H9 (cell line): ENCODE data around the gene DPP10. TPM values are rescaled to one million over a fixed set of nuclear protein-coding genes. Genes with fewer than 3 reads are reported as not detected.

Experiments used
- DNase-seq: peaks from one replicate; pipeline ENCODE4 v3.0.0-alpha.2; 2017
- H2AFZ ChIP-seq: one replicate; pipeline ENCODE4 v1.6.1; 2013; ENCODE audit warnings: mild to moderate bottlenecking, low read length, control low read depth, moderate library complexity
- H2AK5ac ChIP-seq: 2 replicates; pipeline ENCODE4 v1.6.1; 2013; ENCODE audit warnings: low read length, control low read depth, mixed read lengths; ENCODE audit not compliant: insufficient read length
- H2BK120ac ChIP-seq: one replicate; pipeline ENCODE4 v1.6.1; 2013; ENCODE audit warnings: low read depth, mild to moderate bottlenecking, low read length, control low read depth, inconsistent platforms; ENCODE audit not compliant: poor library complexity, severe bottlenecking
- H2BK12ac ChIP-seq: 2 replicates; pipeline ENCODE4 v1.6.1; 2013; ENCODE audit warnings: low read length, control low read depth, mixed read lengths, low read depth; ENCODE audit not compliant: insufficient read length
- H2BK15ac ChIP-seq: 2 replicates; pipeline ENCODE4 v1.6.1; 2013; ENCODE audit warnings: low read depth, low read length, control low read depth
- H2BK20ac ChIP-seq: one replicate; pipeline ENCODE4 v1.6.1; 2013; ENCODE audit warnings: low read depth, mild to moderate bottlenecking, low read length, control low read depth, inconsistent platforms; ENCODE audit not compliant: poor library complexity, severe bottlenecking
- H2BK5ac ChIP-seq: 2 replicates; pipeline ENCODE4 v1.6.1; 2013; ENCODE audit warnings: low read length, control low read depth, mixed read lengths; ENCODE audit not compliant: insufficient read length
- H3K14ac ChIP-seq: 2 replicates; pipeline ENCODE4 v1.6.1; 2013; ENCODE audit warnings: low read length, control low read depth; ENCODE audit not compliant: insufficient read depth
- H3K18ac ChIP-seq: 2 replicates; pipeline ENCODE4 v1.6.1; 2013; ENCODE audit warnings: low read depth, mild to moderate bottlenecking, mixed read lengths, low read length, control low read depth; ENCODE audit not compliant: insufficient read length
- H3K23ac ChIP-seq: 2 replicates; pipeline ENCODE4 v1.6.1; 2013; ENCODE audit warnings: low read length, control low read depth, mixed read lengths, low read depth; ENCODE audit not compliant: insufficient read length
- H3K23me2 ChIP-seq: 2 replicates; pipeline ENCODE4 v1.6.1; 2013; ENCODE audit warnings: low read depth, mild to moderate bottlenecking, mixed read lengths, low read length, control low read depth; ENCODE audit not compliant: insufficient read length, poor library complexity, severe bottlenecking
- H3K27ac ChIP-seq: 2 replicates; pipeline ENCODE4 v1.5.1; 2013; ENCODE audit warnings: low read length, control low read depth, mixed read lengths, low read depth; ENCODE audit not compliant: insufficient read length
- H3K27me3 ChIP-seq: 2 replicates; pipeline ENCODE4 v1.6.1; 2013; ENCODE audit warnings: low read length, control low read depth, inconsistent platforms; ENCODE audit not compliant: insufficient read depth
- H3K4ac ChIP-seq: 2 replicates; pipeline ENCODE4 v1.6.1; 2013; ENCODE audit warnings: low read depth, mild to moderate bottlenecking, control low read depth, inconsistent platforms, low read length, moderate library complexity
- H3K4me1 ChIP-seq: 2 replicates; pipeline ENCODE4 v1.6.1; 2013; ENCODE audit warnings: low read length, control low read depth, inconsistent platforms; ENCODE audit not compliant: insufficient read depth
- H3K4me2 ChIP-seq: 2 replicates; pipeline ENCODE4 v1.6.1; 2013; ENCODE audit warnings: low read length, control low read depth, mixed read lengths; ENCODE audit not compliant: insufficient read length, insufficient read depth
- H3K56ac ChIP-seq: 2 replicates; pipeline ENCODE4 v1.6.1; 2013; ENCODE audit warnings: low read depth, mild to moderate bottlenecking, mixed read lengths, low read length, control low read depth; ENCODE audit not compliant: insufficient read length
- H3K79me1 ChIP-seq: 2 replicates; pipeline ENCODE4 v1.6.1; 2013; ENCODE audit warnings: low read depth, mild to moderate bottlenecking, moderate library complexity, low read length, control low read depth, inconsistent platforms; ENCODE audit not compliant: insufficient read depth, poor library complexity, severe bottlenecking
- H3K79me2 ChIP-seq: 2 replicates; pipeline ENCODE4 v1.6.1; 2013; ENCODE audit warnings: low read length, control low read depth, inconsistent platforms; ENCODE audit not compliant: insufficient read depth
- H3K9ac ChIP-seq: 2 replicates; pipeline ENCODE4 v1.6.1; 2013; ENCODE audit warnings: low read length, control low read depth, mixed read lengths; ENCODE audit not compliant: insufficient read length; ENCODE audit errors: extremely low read depth
- H3K9me3 ChIP-seq: one replicate; pipeline ENCODE4 v1.6.1; 2013; ENCODE audit warnings: low read depth, low read length, inconsistent platforms; ENCODE audit not compliant: control insufficient read depth
- H3T11ph ChIP-seq: one replicate; pipeline ENCODE4 v1.6.1; 2013; ENCODE audit warnings: mild to moderate bottlenecking, low read length, control low read depth, inconsistent platforms
- H4K20me1 ChIP-seq: one replicate; pipeline ENCODE4 v1.6.1; 2013; ENCODE audit not compliant: control insufficient read depth, insufficient read length, insufficient read depth
- H4K5ac ChIP-seq: 2 replicates; pipeline ENCODE4 v1.6.1; 2013; ENCODE audit warnings: low read depth, mild to moderate bottlenecking, mixed read lengths, low read length, control low read depth; ENCODE audit not compliant: insufficient read length
- H4K8ac ChIP-seq: replicated peaks from 2 replicates; pipeline ENCODE4 v1.6.1; 2013; ENCODE audit warnings: low read length, control low read depth, mixed read lengths, low read depth; ENCODE audit not compliant: insufficient read length
- H4K91ac ChIP-seq: 2 replicates; pipeline ENCODE4 v1.6.1; 2013; ENCODE audit warnings: low read depth, mild to moderate bottlenecking, moderate library complexity, mixed read lengths, low read length, control low read depth; ENCODE audit not compliant: insufficient read length
- H3K27ac Mint-ChIP-seq, 3 experiments: 2 replicates in 2 of 3; 3 replicates in 1 of 3; pipeline ENCODE4 v1.8.0; 2020 to 2021; ENCODE audit warnings: mixed read lengths in 3 of 3, mild to moderate bottlenecking in 1 of 3, moderate library complexity in 1 of 3
- H3K27me3 Mint-ChIP-seq: 2 replicates; pipeline ENCODE4 v1.8.0; 2021; ENCODE audit warnings: low read depth, mild to moderate bottlenecking, moderate library complexity, mixed read lengths
- H3K36me3 Mint-ChIP-seq, 3 experiments: 2 replicates in 2 of 3; 3 replicates in 1 of 3; pipeline ENCODE4 v1.8.0; 2020 to 2021; ENCODE audit warnings: low read depth in 3 of 3, mixed read lengths in 3 of 3; ENCODE audit not compliant: insufficient read depth in 1 of 3
- H3K4me1 Mint-ChIP-seq, 2 experiments: 2 replicates each; pipeline ENCODE4 v1.8.0; 2020; ENCODE audit warnings: mixed read lengths in 2 of 2
- H3K4me3 Mint-ChIP-seq, 2 experiments: 2 replicates in 1 of 2; 3 replicates in 1 of 2; pipeline ENCODE4 v1.8.0; 2020 to 2021; ENCODE audit warnings: mild to moderate bottlenecking in 2 of 2, mixed read lengths in 2 of 2, moderate library complexity in 1 of 2
- H3K9me3 Mint-ChIP-seq, 2 experiments: 2 replicates in 1 of 2; 3 replicates in 1 of 2; pipeline ENCODE4 v1.8.0; 2020; ENCODE audit warnings: mild to moderate bottlenecking in 2 of 2, mixed read lengths in 2 of 2, moderate library complexity in 1 of 2
- WGBS: extraction: QIAGEN DNeasy Blood & Tissue Kit; methylation state at CpG from one replicate; pipeline ENCODE4 v1.1.7; 2013; ENCODE audit warnings: missing lambda C conversion rate, low lambda C conversion rate, mixed read lengths; ENCODE audit not compliant: insufficient read length; ENCODE audit errors: extremely low coverage; 5-methylcytosine and 5-hydroxymethylcytosine counted together
- total RNA-seq: library from RNA; stranded (reverse); gene quantifications from 2 replicates; pipeline ENCODE4 v1.2.1, GENCODE V29; 2021
- TF ChIP-seq, protein P1 (sequence below): fragments of 200-600 bp; sonication (generic); conservative IDR thresholded peaks from 3 replicates; pipeline ENCODE4 v1.8.0; 2021; ENCODE audit warnings: antibody characterized with exemption, mild to moderate bottlenecking

DPP10 gene
- total RNA-seq, 1 experiment from 2014 or later = 11.3 TPM

DNA sequence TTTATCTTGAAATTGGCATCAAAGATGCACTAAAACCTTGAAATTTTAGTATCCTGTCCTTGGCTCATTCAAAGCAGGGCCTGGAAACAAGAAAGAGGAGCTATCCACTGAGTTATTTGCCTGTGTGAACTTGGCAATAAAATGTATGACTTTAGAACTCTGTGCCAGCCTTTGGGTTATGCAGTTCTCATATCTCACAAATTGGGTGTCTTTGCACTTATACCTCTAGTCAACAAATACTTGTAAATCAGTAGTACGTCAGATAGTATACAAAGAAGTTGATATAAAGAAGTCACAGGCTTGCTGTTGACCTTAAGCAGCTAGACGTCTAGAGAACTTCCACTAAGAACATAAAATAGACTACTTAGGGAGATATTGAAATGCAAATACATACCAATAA lies 1331.9 kb downstream of the DPP10 start:
- WGBS = no CpG with 5 or more reads among the region's 2 CpGs
- no peak overlapping the region for H2BK12ac ChIP-seq

More for the DNA sequence above, 1331.9 kb downstream of the DPP10 start:
- no peak overlapping the region for H3K4me2 ChIP-seq
- TF ChIP-seq, protein P1, sequence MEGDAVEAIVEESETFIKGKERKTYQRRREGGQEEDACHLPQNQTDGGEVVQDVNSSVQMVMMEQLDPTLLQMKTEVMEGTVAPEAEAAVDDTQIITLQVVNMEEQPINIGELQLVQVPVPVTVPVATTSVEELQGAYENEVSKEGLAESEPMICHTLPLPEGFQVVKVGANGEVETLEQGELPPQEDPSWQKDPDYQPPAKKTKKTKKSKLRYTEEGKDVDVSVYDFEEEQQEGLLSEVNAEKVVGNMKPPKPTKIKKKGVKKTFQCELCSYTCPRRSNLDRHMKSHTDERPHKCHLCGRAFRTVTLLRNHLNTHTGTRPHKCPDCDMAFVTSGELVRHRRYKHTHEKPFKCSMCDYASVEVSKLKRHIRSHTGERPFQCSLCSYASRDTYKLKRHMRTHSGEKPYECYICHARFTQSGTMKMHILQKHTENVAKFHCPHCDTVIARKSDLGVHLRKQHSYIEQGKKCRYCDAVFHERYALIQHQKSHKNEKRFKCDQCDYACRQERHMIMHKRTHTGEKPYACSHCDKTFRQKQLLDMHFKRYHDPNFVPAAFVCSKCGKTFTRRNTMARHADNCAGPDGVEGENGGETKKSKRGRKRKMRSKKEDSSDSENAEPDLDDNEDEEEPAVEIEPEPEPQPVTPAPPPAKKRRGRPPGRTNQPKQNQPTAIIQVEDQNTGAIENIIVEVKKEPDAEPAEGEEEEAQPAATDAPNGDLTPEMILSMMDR = no peak
- no peak overlapping the region for H4K91ac ChIP-seq
- no peaks in the 10 kb centered on the region for H4K20me1 ChIP-seq
- no peak overlapping the region for H3T11ph ChIP-seq
- Mint-ChIP-seq H3K27ac (no peak overlapping the region), H3K27me3 (no peaks in the 10 kb centered on the region), H3K36me3 (no peaks in the 10 kb centered on the region), H3K4me3 (no peak overlapping the region), H3K4me1 (peaks cover 0 to 9% of the 10 kb centered on the region in 2 experiments; a peak in 2 of 4 replicates), H3K9me3 (no peaks in the 10 kb centered on the region)
- no peak overlapping the region for H4K5ac ChIP-seq
- H3K79me1 ChIP-seq = no peaks in the 10 kb centered on the region
- DNase-seq = no peak
- H4K8ac ChIP-seq = no peak overlapping the region
- no peak overlapping the region for H3K23ac ChIP-seq
- no peak overlapping the region for H3K4ac ChIP-seq
- no peak overlapping the region for H2BK20ac ChIP-seq
- no peak overlapping the region for H3K9ac ChIP-seq
- H2BK15ac ChIP-seq = no peak overlapping the region
- H3K23me2 ChIP-seq = no peaks in the 10 kb centered on the region
- H3K14ac ChIP-seq = no peak overlapping the region
- no peak overlapping the region for H3K56ac ChIP-seq
- no peaks in the 10 kb centered on the region for H3K27me3 ChIP-seq
- H2BK5ac ChIP-seq = no peak overlapping the region
- H2BK120ac ChIP-seq = no peak overlapping the region
- H2AFZ ChIP-seq = no peak overlapping the region
- H2AK5ac ChIP-seq = no peak overlapping the region
- H3K9me3 ChIP-seq = no peaks in the 10 kb centered on the region
- H3K27ac ChIP-seq = no peak overlapping the region
- no peak overlapping the region for H3K18ac ChIP-seq
- H3K4me1 ChIP-seq = no peaks in the 10 kb centered on the region
- no peaks in the 10 kb centered on the region for H3K79me2 ChIP-seq
